ENCODE data around the gene CPTP. TPM values are rescaled to one million over a fixed set of nuclear protein-coding genes. Genes with fewer than 3 reads are reported as not detected.

The CPTP gene
- total RNA-seq, 4 donors from 2014 or later = 15.4 to 44.9 (median 31.5) TPM

- Histone ChIP-seq H3K4me3 (no peak overlapping the region), H3K36me3 (peaks cover 4 to 43% (median 38%) of the 10 kb centered on the region in 4 donors), H3K27ac (replicated peaks in 1 of 4) (no peak overlapping the region), H3K9me3 (no peaks in the 10 kb centered on the region), H3K4me1 (peaks cover 0 to 20% (median 14%) of the 10 kb centered on the region in 4 donors), H3K27me3 (peaks cover 0 to 6% (median 0%) of the 10 kb centered on the region in 4 donors)
- TF ChIP-seq EP300 (IDR thresholded peaks at IDR 0.05) = no peak
- TF ChIP-seq POLR2A (IDR thresholded peaks at IDR 0.05; ENCODE audit: low read depth) = no peak
- no peak for TF ChIP-seq POLR2AphosphoS5 (IDR thresholded peaks at IDR 0.05)
- no peak for TF ChIP-seq CTCF (IDR thresholded peaks at IDR 0.05)
- intact Hi-C loops (cut with DNase I) = loop anchor here (5.0 kb wide), 1 partner anchor 260 kb away; no protein-coding TSS in a partner anchor
- WGBS = 84% methylated on average over 9 of the region's 9 CpGs
- DNase-seq (ENCODE audit: extremely low spot score) = no peak
These were observed 32.2 kb upstream of the CPTP start for GRCh38 chr1:1292442-1292779.

GRCh38 chr1:1292851-1293250 lies 31.8 kb upstream of the CPTP start:
- Histone ChIP-seq H3K27me3 (peaks cover 0 to 1% (median 0%) of the 10 kb centered on the region in 4 donors), H3K36me3 (peaks cover 4 to 47% (median 42%) of the 10 kb centered on the region in 4 donors), H3K4me1 (peaks cover 0 to 20% (median 14%) of the 10 kb centered on the region in 4 donors), H3K4me3 (no peak overlapping the region), H3K9me3 (no peaks in the 10 kb centered on the region), H3K27ac (replicated peaks in 1 of 4) (no peak overlapping the region)
- 88% methylated on average over 15 of the region's 18 CpGs for WGBS
- TF ChIP-seq EP300 (IDR thresholded peaks at IDR 0.05) = no peak
- DNase-seq (ENCODE audit: extremely low spot score) = no peak
- intact Hi-C loops (cut with DNase I) = loop anchor here (5.0 kb wide), 1 partner anchor 261 kb away; no protein-coding TSS in a partner anchor

GRCh38 chr1:1293263-1294249 lies 31.0 kb upstream of the CPTP start:
- Histone ChIP-seq H3K36me3 (peaks cover 4 to 54% (median 46%) of the 10 kb centered on the region in 4 donors), H3K9me3 (no peaks in the 10 kb centered on the region), H3K27ac (replicated peaks in 1 of 4) (no peak overlapping the region), H3K4me1 (peaks cover 0 to 20% (median 14%) of the 10 kb centered on the region in 4 donors), H3K27me3 (no peaks in the 10 kb centered on the region), H3K4me3 (no peak overlapping the region)
- no peak for DNase-seq (ENCODE audit: extremely low spot score)
- intact Hi-C loops (cut with DNase I) = loop anchor here (5.0 kb wide), 1 partner anchor 261 kb away; no protein-coding TSS in a partner anchor
- WGBS = 67% methylated on average over 37 of the region's 94 CpGs
- TF ChIP-seq POLR2A (IDR thresholded peaks at IDR 0.05; ENCODE audit: low read depth) (no peak), CTCF (IDR thresholded peaks at IDR 0.05) (no peak), POLR2AphosphoS5 (IDR thresholded peaks at IDR 0.05) (no peak), EP300 (IDR thresholded peaks at IDR 0.05) (no peak)

GRCh38 chr1:1294250-1294890 lies 30.2 kb upstream of the CPTP start:
- Histone ChIP-seq H3K36me3 (peaks cover 4 to 62% (median 49%) of the 10 kb centered on the region in 4 donors), H3K27me3 (no peaks in the 10 kb centered on the region), H3K4me1 (peaks cover 0 to 28% (median 14%) of the 10 kb centered on the region in 4 donors), H3K4me3 (no peak overlapping the region), H3K27ac (replicated peaks in 1 of 4) (no peak overlapping the region), H3K9me3 (no peaks in the 10 kb centered on the region)
- TF ChIP-seq POLR2AphosphoS5 (IDR thresholded peaks at IDR 0.05) (no peak), EP300 (IDR thresholded peaks at IDR 0.05) (no peak), POLR2A (IDR thresholded peaks at IDR 0.05; ENCODE audit: low read depth) (no peak), CTCF (IDR thresholded peaks at IDR 0.05) (no peak)
- 83% methylated on average over 16 of the region's 58 CpGs for WGBS
- no peak for DNase-seq (ENCODE audit: extremely low spot score)
- intact Hi-C loops (cut with DNase I) = loop anchor here (5.0 kb wide), 1 partner anchor 262 kb away; no protein-coding TSS in a partner anchor

All from esophagus muscularis mucosa (tissue), 4 donors.